Measurements from ENCODE around the gene B9D1.

Gene B9D1

DNA sequence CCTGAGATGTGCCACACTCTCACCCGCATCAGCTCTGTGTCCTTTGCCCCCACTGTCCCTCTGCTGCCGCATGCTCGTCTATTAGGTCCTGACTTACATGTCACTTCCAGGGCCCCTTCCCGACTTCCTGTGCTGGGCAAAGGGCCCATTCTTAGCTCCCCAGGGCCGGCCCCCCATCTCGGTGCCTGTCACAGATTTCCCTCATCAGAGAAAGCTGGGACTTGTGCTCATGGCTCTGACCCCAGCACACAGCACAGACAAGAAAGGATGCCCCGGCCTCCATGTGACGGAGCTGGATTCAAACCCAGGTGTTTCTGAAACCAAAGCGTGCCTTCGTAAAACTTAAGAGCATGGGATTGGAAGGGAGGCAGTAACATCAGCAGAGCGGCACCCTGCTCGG, 9.9 kb upstream of the B9D1 start:
- no peak for TF ChIP-seq RAD21 (IDR thresholded peaks at IDR 0.05; ENCODE audit: low read depth)
- TF ChIP-seq ZBTB7A (IDR thresholded peaks at IDR 0.05; ENCODE audit: low read depth), result no peak
- no peak for TF ChIP-seq TEAD4 (IDR thresholded peaks at IDR 0.05)
- TF ChIP-seq, protein P1, sequence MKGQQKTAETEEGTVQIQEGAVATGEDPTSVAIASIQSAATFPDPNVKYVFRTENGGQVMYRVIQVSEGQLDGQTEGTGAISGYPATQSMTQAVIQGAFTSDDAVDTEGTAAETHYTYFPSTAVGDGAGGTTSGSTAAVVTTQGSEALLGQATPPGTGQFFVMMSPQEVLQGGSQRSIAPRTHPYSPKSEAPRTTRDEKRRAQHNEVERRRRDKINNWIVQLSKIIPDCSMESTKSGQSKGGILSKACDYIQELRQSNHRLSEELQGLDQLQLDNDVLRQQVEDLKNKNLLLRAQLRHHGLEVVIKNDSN (IDR thresholded peaks at IDR 0.05), result no peak
- no peak for TF ChIP-seq YY1 (IDR thresholded peaks at IDR 0.05; ENCODE audit: low read depth)
- no peak for TF ChIP-seq MAX (IDR thresholded peaks at IDR 0.05)
- no peak for TF ChIP-seq TAF1 (IDR thresholded peaks at IDR 0.05; ENCODE audit: low read depth)
- no peak for TF ChIP-seq REST (IDR thresholded peaks at IDR 0.05; ENCODE audit: low read depth)
- no peak for TF ChIP-seq CREB1 (IDR thresholded peaks at IDR 0.05; ENCODE audit: low read depth)
- no peak for TF ChIP-seq CEBPB (IDR thresholded peaks at IDR 0.05)
- no peak for TF ChIP-seq EP300 (IDR thresholded peaks at IDR 0.05; ENCODE audit: borderline replicate concordance)
- no peak for TF ChIP-seq EGR1 (IDR thresholded peaks at IDR 0.05)
- no peak for TF ChIP-seq FOXM1 (IDR thresholded peaks at IDR 0.05; ENCODE audit: borderline replicate concordance, low read depth)

DNA sequence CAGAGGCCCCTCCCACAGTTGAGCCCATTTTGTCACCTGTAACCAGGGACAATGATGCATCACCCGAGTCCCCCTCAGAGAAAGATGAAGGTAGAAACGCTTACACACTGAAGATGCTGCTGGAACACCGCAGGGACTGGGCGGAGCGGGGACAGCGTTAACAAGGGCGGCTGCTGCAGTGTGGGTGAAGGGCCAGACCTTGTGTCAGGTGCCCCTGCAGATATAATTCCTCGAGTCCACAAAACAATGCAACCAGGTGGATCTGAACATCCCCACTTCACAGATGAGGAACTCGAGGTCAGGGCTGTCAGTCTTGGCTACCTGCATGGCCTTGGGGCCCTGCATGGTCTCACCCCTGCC, 9.5 kb upstream of the B9D1 start:
- TF ChIP-seq REST (IDR thresholded peaks at IDR 0.05; ENCODE audit: low read depth) (no peak), TEAD4 (IDR thresholded peaks at IDR 0.05) (no peak), TAF1 (IDR thresholded peaks at IDR 0.05; ENCODE audit: low read depth) (no peak), RAD21 (IDR thresholded peaks at IDR 0.05; ENCODE audit: low read depth) (no peak), CREB1 (IDR thresholded peaks at IDR 0.05; ENCODE audit: low read depth) (no peak), TCF12 (IDR thresholded peaks at IDR 0.05; ENCODE audit: low read depth) (no peak), EGR1 (IDR thresholded peaks at IDR 0.05) (no peak)

DNA sequence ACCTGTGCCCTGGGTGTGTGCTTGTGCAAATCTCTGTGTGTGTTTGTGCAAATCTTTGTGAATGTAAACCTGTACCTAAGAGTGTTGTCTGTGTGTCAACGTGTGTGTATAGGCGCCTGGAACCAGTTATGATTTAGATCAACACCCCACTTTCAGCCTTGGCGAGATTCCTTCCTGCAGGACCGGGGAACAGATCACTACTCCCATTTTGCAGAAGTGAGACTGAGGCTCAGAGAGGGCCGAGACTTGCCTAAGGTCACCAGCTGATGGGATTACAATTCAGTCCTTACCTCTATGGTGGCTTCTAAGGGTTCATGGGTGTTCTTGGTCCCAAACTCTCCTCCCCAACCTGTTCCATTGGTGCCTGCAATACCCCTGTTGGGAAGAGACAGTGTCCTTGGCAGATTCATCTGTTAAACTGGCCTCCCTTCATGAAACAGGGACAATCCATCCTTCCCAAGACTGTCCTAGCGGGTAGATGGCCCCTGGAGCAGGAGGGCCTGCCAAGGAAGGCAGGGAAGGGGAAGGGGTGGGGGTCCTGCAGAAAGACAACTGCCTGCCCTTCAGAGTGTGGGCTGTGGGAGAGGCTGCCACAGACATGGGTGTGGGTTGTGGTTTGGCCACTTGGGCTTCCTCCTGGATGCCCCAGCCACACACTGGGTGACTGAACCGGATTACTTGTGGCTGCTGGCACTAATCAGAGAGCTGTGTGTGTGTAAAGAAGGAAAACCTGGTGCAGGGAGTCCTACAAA, 8.9 kb upstream of the B9D1 start:
- TF ChIP-seq EP300 (IDR thresholded peaks at IDR 0.05; ENCODE audit: borderline replicate concordance), result no peak
- TF ChIP-seq CREB1 (IDR thresholded peaks at IDR 0.05; ENCODE audit: low read depth), result no peak
- TF ChIP-seq TEAD4 (IDR thresholded peaks at IDR 0.05), result no peak
- TF ChIP-seq CEBPB (IDR thresholded peaks at IDR 0.05), result no peak
- TF ChIP-seq, protein P1 (IDR thresholded peaks at IDR 0.05), result no peak
- TF ChIP-seq NFIC (IDR thresholded peaks at IDR 0.05), result no peak
- TF ChIP-seq ZBTB7A (IDR thresholded peaks at IDR 0.05; ENCODE audit: low read depth), result no peak
- no peak for TF ChIP-seq TCF12 (IDR thresholded peaks at IDR 0.05; ENCODE audit: low read depth)
- TF ChIP-seq EGR1 (IDR thresholded peaks at IDR 0.05), result no peak
- TF ChIP-seq REST (IDR thresholded peaks at IDR 0.05; ENCODE audit: low read depth), result no peak
- TF ChIP-seq FOXM1 (IDR thresholded peaks at IDR 0.05; ENCODE audit: borderline replicate concordance, low read depth), result no peak
- TF ChIP-seq MAX (IDR thresholded peaks at IDR 0.05), result no peak
- TF ChIP-seq RAD21 (IDR thresholded peaks at IDR 0.05; ENCODE audit: low read depth), result no peak
- TF ChIP-seq TAF1 (IDR thresholded peaks at IDR 0.05; ENCODE audit: low read depth), result no peak
- TF ChIP-seq YY1 (IDR thresholded peaks at IDR 0.05; ENCODE audit: low read depth), result no peak

- no peak for TF ChIP-seq TAF1 (IDR thresholded peaks at IDR 0.05; ENCODE audit: low read depth)
- no peak for TF ChIP-seq EP300 (IDR thresholded peaks at IDR 0.05; ENCODE audit: borderline replicate concordance)
- no peak for TF ChIP-seq FOXM1 (IDR thresholded peaks at IDR 0.05; ENCODE audit: borderline replicate concordance, low read depth)
- no peak for TF ChIP-seq YY1 (IDR thresholded peaks at IDR 0.05; ENCODE audit: low read depth)
- no peak for TF ChIP-seq CREB1 (IDR thresholded peaks at IDR 0.05; ENCODE audit: low read depth)
- no peak for TF ChIP-seq RAD21 (IDR thresholded peaks at IDR 0.05; ENCODE audit: low read depth)
- no peak for TF ChIP-seq TCF12 (IDR thresholded peaks at IDR 0.05; ENCODE audit: low read depth)
- no peak for TF ChIP-seq EGR1 (IDR thresholded peaks at IDR 0.05)
- TF ChIP-seq ZBTB7A (IDR thresholded peaks at IDR 0.05; ENCODE audit: low read depth), result no peak
- TF ChIP-seq CEBPB (IDR thresholded peaks at IDR 0.05), result no peak
- no peak for TF ChIP-seq TEAD4 (IDR thresholded peaks at IDR 0.05)
- TF ChIP-seq REST (IDR thresholded peaks at IDR 0.05; ENCODE audit: low read depth), result no peak
- TF ChIP-seq, protein P1 (IDR thresholded peaks at IDR 0.05), result no peak
- TF ChIP-seq MAX (IDR thresholded peaks at IDR 0.05), result no peak
- TF ChIP-seq NFIC (IDR thresholded peaks at IDR 0.05), result no peak
These were observed 8.0 kb upstream of the B9D1 start for GRCh38 chr17:19370493-19370960.
